ENCODE data around the gene GALNS. TPM values are rescaled to one million over a fixed set of nuclear protein-coding genes. Genes with fewer than 3 reads are reported as not detected.

GALNS gene
- total and polyA plus RNA-seq, 2 of the 13 experiments (the other 11 are each of a cell fraction or from before 2014, with no cell fraction given): 9.2 to 9.8 TPM

- TF ChIP-seq BATF2 (CRISPR knock-in tag; IDR thresholded peaks at IDR 0.05) (no peak), ZKSCAN5 (CRISPR knock-in tag; IDR thresholded peaks at IDR 0.05) (no peak), SNAI1 (CRISPR knock-in tag; IDR thresholded peaks at IDR 0.05; ENCODE audit: borderline replicate concordance) (peak; percentile 67; the same call in 1 of the 2 replicates), IRX3 (CRISPR knock-in tag; IDR thresholded peaks at IDR 0.05; ENCODE audit: borderline replicate concordance, low read depth) (no peak; the same call in 1 of the 2 replicates), ZNF362 (CRISPR knock-in tag; IDR thresholded peaks at IDR 0.05; ENCODE audit: borderline replicate concordance) (no peak), ZFP41 (CRISPR knock-in tag; IDR thresholded peaks at IDR 0.05; ENCODE audit: borderline replicate concordance) (no peak), JDP2 (CRISPR knock-in tag; IDR thresholded peaks at IDR 0.05; ENCODE audit: borderline replicate concordance) (no peak), ZNF572 (CRISPR knock-in tag; IDR thresholded peaks at IDR 0.05) (no peak; the same call in 1 of the 2 replicates), NFIB (CRISPR knock-in tag; IDR thresholded peaks at IDR 0.05; ENCODE audit: borderline replicate concordance) (no peak), ZNF501 (CRISPR knock-in tag; IDR thresholded peaks at IDR 0.05) (no peak), HNF4G (IDR thresholded peaks at IDR 0.05; ENCODE audit: borderline replicate concordance, low read depth, low read length) (no peak), HNF4G (CRISPR knock-in tag; IDR thresholded peaks at IDR 0.05; ENCODE audit: borderline replicate concordance, low read depth) (no peak), JUN (CRISPR knock-in tag; IDR thresholded peaks at IDR 0.05) (no peak)
- TF ChIP-seq, protein P1, sequence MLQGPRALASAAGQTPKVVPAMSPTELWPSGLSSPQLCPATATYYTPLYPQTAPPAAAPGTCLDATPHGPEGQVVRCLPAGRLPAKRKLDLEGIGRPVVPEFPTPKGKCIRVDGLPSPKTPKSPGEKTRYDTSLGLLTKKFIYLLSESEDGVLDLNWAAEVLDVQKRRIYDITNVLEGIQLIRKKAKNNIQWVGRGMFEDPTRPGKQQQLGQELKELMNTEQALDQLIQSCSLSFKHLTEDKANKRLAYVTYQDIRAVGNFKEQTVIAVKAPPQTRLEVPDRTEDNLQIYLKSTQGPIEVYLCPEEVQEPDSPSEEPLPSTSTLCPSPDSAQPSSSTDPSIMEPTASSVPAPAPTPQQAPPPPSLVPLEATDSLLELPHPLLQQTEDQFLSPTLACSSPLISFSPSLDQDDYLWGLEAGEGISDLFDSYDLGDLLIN (CRISPR knock-in tag; IDR thresholded peaks at IDR 0.05; ENCODE audit: borderline replicate concordance): no peak
- TF ChIP-seq, protein P2, sequence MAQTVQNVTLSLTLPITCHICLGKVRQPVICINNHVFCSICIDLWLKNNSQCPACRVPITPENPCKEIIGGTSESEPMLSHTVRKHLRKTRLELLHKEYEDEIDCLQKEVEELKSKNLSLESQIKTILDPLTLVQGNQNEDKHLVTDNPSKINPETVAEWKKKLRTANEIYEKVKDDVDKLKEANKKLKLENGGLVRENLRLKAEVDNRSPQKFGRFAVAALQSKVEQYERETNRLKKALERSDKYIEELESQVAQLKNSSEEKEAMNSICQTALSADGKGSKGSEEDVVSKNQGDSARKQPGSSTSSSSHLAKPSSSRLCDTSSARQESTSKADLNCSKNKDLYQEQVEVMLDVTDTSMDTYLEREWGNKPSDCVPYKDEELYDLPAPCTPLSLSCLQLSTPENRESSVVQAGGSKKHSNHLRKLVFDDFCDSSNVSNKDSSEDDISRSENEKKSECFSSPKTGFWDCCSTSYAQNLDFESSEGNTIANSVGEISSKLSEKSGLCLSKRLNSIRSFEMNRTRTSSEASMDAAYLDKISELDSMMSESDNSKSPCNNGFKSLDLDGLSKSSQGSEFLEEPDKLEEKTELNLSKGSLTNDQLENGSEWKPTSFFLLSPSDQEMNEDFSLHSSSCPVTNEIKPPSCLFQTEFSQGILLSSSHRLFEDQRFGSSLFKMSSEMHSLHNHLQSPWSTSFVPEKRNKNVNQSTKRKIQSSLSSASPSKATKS (CRISPR knock-in tag; IDR thresholded peaks at IDR 0.05): peak; percentile 26; the same call in 1 of the 2 replicates
- TF ChIP-seq, protein P3, sequence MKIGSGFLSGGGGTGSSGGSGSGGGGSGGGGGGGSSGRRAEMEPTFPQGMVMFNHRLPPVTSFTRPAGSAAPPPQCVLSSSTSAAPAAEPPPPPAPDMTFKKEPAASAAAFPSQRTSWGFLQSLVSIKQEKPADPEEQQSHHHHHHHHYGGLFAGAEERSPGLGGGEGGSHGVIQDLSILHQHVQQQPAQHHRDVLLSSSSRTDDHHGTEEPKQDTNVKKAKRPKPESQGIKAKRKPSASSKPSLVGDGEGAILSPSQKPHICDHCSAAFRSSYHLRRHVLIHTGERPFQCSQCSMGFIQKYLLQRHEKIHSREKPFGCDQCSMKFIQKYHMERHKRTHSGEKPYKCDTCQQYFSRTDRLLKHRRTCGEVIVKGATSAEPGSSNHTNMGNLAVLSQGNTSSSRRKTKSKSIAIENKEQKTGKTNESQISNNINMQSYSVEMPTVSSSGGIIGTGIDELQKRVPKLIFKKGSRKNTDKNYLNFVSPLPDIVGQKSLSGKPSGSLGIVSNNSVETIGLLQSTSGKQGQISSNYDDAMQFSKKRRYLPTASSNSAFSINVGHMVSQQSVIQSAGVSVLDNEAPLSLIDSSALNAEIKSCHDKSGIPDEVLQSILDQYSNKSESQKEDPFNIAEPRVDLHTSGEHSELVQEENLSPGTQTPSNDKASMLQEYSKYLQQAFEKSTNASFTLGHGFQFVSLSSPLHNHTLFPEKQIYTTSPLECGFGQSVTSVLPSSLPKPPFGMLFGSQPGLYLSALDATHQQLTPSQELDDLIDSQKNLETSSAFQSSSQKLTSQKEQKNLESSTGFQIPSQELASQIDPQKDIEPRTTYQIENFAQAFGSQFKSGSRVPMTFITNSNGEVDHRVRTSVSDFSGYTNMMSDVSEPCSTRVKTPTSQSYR (CRISPR knock-in tag; IDR thresholded peaks at IDR 0.05; ENCODE audit: borderline replicate concordance): 0 out of 2 replicates have a peak, but pooled peaks have one; percentile 70
Measured at GRCh38 chr16:88810912-88811768, 45.6 kb downstream of the GALNS start (continued).
